HG03045 (cell line): Measurements from ENCODE around the gene FOXF2.

ENCODE experiments used
- ATAC-seq: cut with Tn5 transposase; IDR thresholded peaks from one replicate; pipeline ENCODE4 v1.9.1; 2021; ENCODE audit warnings: mild to moderate bottlenecking, moderate library complexity; ENCODE audit not compliant: unreplicated experiment

FOXF2 gene

DNA sequence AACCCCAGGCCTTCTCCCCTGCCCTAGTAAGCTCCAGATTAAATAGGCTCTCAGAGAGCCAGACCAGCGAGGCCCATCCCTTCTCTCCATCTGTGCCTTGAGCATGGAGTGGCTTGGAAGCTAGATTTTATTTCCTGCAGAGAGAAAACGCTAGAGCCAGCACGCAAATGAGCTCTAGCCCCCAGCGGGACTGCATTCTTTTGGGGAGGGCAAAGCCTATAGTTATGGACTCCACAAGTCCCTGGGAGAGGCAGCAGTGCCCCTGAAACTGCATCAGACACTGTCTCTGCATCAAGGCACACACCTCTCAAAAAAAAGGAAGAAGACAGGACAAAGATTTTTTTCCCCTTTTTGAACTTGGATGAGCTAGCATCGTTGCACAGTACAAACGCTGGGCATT lies 15.8 kb downstream of the FOXF2 start:
- no peak for ATAC-seq

DNA sequence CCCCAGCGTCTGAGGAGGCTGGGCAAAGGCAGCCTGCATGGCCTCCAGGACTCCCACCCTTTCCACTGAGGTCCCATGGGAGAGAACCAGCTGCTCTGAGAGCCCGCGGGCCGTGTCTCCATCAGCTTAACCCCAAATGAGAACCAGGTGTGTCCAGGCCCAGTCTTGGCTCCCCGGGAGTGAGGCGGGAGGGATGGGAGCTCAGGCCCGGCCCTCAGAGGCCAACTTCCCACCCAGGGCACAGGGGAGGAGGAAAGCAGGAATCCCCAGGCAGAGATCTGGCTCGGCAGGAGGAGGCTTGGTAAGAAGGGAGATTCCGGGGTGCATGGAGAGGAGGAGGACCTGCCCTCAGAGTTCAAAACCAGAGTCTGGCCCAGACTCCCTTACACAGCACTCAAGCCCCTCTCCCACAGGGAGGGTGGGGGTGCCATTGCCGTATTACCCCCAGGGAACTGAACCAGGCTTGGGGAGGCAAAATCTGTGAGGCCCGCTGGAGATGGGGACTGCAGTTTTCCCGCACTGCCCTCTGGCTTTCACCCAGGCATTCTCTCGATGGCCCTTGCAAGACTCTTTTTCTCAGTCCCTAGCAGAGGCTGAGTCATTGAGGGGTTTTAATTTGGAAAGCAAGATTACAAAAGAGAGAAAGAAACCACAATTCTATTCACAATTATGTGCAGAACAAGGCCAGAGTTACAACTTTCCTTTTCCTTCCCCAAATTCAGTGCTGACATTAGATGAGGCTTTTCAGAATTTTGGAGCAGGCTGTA lies 17.1 kb downstream of the FOXF2 start:
- ATAC-seq = no peak

DNA sequence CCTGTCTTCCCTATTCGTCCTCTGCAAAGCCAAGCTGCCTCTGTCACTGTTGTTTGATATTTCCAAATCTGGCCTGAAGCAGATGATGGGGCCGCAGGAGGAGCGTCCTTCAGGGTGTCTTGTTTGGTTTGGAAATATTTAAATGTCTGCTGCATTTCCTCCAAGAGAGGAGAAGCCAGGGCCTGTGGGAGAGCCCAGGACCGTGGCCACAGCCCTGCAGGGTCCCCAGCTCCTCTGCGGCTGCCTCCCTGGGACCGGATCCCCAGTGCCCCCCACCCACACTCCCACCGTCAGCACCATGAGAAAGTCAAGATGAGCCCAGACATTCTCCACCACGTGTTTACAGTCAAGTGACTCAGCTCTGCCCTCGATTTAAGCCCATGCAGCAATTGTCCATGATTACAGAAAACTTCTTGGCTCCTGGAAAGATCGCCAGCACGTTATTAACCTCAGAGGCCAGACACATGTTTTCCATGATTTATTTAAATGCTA lies 18.2 kb downstream of the FOXF2 start:
- no peak for ATAC-seq

DNA sequence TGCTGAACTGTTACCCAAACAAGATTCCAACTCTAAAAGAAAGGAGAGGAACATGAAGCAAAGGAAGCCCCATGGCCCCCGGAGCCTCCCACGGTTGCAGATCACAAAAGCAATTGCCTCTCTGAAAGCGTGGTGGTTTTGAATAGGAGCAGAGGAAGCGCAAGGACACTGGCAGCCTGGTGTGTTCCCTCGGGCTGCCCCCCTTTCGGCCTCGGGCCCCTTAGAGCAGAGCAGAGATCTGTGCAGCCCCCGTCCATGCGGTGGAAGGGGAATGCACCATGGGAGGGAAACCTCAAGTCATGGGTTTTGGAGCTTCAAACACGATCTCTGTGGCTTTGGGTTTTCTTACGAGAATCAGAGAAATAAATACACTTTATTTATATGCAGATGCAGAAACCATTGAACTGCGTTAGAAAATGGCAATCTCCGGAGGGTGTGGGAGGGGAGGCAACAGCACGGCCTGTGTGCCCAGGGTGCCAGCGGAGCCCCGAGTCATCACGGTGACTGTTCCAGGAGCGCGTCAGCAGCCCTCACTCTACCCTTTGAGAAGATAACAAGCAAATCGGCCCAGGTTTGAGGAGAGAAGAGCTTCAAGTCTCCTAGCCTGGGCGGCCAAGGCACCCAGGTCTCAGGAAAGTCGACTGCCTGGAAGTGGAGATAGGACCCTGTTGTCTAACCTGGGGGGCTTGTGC lies 20.5 kb downstream of the FOXF2 start:
- no peak for ATAC-seq

DNA sequence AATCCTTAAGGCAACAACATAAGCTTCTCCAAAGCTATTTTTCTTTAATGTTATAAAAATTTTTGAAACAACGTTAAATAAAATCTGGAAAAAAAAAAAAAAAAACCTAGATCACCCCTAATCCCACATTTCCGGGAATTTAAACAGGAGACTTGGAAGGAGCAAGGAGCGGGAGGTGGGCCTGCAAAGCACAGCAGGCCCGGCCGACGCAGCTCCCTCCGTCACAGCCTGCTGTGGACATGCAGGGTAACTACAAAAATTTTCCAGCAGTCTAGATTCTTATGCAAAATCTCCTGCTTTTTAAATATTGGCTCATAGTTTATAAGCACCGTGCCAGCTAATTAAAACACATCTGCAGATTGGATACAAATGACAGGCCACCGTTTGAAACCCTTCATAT lies 23.5 kb downstream of the FOXF2 start:
- no peak for ATAC-seq

DNA sequence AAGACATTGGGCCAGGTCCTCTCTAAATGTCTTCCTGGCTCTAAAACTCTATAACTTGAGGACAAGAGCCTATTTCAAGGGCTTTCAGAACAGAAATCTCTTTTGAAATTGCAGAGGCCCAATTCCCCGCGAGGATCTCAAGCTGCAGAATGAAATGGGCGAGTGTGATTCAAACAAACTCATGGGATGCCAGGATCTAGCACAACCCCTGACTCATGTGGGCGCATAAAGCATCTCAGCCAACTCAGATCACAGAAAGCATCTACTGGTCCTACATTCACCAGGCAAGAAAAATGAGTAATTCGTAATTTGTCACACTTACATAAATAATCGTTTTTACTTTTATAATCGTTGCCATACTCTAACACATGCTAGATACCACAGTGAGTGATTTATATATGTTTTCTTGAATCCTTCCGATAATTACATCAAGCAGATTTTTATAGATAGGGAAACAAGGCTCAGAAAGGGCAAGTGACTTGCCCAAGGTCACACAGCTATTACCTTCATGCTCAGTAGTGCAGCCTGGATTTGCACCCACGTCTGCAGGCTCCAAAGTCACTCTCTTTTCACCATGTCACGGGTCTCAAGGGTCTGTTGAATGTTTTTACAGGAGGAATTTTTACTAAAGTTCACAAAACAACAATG lies 26.2 kb downstream of the FOXF2 start:
- no peak for ATAC-seq

DNA sequence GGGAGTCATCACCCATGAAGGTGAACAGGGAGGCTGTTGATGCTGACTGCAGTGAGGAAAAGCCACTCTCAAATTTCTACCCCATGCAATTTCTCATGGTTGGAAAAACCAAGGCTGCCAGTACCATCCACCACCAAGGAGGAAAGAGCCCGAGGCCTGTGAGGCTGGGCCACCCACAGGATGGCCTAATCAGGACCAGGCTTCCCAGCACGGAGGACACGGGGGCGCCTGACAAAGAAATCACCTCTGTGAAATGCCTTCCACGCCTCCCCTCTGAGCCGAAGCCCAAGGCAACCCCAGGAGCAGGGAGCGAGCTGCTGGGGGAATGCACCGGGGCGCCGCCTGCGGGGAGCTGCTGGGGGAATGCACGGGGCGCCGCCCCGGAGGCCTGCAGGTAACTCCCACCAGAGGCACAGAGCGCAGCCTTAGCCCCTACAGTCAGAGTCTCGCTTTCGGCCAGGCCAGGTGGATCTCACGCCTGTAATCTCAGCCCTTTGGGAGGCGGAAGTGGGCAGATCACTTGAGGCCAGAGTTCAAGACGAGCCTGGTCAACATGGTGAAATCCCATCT lies 26.9 kb downstream of the FOXF2 start:
- no peak for ATAC-seq

DNA sequence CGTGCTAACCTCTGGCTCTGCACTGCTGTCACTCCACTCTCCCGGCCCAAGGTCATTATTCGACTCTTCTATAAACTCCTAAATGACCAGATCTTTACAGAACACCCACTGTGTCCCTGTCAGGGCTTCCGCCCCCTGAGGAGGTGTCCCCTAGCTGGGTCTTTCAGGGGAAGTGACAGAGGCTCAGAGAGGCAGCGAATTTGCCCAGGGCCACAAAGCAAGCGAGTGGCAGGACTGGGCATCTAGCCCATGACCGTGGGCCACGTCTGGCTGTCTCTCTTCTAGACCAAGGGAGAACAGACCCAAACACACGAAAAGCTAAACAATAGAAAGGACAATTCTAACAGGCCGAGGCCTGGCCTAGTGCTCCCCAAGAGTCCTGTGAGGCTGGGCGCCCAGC lies 27.4 kb downstream of the FOXF2 start:
- ATAC-seq = no peak

DNA sequence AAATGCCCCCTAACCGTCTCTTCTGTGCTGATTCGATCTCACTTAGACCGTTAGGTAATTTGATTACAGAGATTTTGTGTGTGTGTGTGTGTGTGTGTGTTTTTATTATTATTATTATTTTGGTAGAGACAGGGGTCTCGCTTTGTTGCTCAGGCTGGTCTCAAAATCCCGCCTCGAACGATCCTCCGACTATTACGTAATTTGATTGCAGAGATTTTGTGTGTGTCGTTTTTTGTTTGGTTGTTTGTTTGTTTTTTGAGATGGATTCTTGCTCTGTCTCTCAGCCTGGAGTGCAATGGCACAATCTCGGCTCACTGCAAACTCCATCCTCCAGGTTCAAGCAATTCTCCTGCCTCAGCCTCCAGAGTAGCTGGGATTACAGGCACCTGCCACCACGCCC lies 28.3 kb downstream of the FOXF2 start:
- ATAC-seq = no peak

DNA sequence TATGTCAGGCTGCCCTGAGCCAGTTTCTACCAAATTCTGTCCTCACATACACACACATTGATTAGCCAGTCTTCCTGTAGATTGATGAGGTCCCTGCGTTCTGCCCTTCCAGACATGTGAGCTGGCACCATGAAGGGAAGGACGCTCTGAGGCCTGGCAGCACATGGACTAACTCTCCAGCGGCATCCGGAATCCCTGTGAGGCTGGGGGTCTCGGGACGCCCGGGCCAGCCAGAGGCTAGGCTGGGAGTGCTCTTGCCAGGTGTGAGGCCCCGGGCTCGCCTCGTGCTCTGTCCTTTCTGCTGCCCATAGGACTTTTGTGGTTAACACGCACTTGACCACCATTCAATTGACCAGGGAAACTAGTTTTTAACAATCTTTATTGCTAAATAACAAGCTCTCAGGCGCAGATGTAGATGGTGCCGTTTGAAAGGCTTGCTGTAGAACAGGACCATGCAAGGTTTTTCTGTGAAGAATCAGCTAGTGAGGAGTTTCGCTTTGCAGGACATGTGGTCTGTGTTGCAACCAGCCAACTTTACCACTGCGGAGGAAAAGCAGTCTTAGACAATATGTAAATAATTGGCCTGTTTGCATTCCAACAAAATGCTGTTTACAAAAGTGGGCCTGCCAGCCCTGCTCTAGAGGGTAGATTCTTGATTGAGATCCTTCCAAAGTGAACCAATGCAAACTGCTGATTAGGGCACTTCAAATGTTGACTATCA lies 29.3 kb downstream of the FOXF2 start:
- no peak for ATAC-seq

DNA sequence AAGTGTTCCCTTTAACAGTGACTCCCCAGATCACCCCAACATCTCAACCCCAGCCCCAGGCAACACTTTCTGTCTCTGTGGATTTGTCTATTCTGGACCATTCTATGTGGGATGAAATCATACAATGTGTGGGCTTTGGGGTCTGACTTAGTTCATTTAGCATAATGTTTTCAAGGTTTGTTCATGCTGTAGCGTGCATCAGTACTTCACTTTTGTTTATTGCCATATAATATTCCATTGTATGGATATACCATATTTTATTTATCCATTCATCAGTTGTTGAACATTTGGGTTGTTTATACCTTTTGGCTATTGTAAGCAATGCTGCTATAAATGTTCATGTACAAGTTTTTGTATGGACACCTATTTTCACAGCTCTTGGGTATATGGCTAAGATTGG lies 31.0 kb downstream of the FOXF2 start:
- ATAC-seq = no peak

DNA sequence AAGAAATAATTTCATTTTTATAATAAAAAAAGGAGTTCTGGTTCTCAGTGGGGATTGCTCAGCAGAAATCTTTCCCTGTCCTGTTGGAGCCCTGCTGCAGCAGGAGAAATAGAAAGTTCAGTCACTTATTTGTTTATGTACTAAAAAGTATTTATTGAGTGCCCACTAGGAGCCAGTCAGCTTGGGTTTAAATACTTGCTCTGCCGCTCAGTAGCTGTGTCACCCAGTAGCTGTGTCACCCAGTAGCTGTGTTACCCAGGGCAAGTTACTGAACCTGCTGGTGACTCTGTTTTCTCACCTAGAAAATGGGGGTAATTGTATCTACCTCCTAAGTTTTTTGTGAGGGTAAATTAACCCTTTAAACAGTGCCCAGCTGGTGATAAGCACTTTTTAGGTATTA lies 32.9 kb downstream of the FOXF2 start:
- no peak for ATAC-seq

DNA sequence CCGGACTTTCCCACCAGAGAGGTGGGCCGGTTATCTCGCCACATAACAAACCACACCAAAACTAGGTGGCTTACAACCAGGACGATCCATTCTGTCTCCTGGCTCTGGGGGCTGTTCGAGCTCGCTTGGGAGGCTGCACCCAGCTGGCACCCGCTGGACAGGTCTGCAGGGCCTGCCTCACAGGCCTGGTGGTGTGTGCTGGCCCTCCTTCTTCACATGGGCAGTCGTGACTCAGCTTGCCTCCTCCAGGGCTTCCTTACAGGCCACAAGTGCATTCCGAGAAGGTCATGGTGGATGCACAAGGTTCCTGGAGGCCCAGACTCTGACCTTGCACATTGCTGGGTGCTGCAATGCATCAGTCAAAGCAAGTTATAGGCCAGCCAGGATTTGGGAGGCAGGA lies 34.2 kb downstream of the FOXF2 start:
- no peak for ATAC-seq

DNA sequence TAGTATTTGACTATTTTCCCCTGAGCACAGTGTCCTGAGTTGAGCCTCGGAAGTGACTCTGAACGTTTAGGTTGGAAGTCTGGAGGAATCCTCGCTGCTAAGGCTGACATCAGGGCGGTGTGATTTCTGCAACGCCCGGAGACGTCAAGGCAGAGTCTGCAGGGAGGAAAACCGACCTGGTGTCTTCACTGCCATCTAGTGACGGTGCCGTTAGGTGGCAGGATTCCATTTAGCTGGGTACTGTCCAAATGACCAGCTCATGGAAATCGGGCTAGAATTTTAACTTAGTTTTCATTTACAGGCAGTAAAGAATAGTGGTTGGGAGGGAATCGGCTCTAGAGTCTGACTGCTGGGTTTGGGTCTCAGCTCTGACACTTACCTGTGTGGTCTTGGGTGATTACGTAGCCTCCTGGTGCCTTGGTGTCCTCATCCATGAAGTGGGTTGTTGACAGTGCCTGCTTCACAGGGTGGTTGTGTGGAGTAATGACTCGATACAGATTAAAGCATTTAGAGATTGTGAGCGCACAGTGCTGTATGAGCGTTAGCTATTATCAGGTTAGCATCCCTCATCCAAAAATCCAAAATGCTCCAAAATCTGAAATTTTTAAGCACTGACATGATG lies 35.0 kb downstream of the FOXF2 start:
- no peak for ATAC-seq

DNA sequence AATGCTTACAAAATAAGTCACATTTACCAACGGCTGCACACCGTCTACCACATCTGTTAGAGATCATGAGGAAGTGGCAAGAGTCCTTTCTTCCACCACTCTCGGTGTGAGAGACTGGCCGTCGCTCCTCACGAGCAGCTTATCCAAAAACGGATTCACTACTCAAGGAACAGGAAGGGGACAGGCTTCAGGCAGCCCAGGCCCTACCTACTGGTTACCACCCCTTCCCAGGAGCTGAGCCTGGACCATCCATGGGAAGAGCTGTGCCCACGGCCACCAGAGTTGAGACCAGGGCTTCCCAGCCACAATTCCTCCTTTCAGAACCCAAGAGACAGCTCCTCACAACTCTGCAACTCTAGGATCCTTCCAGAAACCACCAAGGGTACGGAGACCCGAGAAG lies 37.0 kb downstream of the FOXF2 start:
- ATAC-seq = no peak

DNA sequence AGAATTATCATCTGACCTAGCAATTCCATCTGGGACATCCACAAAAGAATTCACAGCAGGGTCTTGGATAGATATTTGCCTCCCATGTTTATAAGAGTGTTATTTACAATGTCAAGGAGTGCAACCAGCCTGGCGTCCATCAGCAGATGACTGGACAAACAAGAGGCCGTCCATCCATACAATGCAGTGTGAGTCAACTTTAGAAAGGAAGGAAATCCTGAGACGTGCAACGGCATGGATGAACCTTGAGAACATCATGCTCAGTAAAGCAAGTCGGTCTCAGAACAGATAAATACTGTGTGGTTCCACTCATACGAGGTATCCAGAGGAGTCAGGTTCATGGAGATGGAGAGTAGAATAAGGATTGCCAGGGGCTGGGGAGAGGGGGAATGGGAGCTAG lies 46.4 kb downstream of the FOXF2 start:
- ATAC-seq = no peak

DNA sequence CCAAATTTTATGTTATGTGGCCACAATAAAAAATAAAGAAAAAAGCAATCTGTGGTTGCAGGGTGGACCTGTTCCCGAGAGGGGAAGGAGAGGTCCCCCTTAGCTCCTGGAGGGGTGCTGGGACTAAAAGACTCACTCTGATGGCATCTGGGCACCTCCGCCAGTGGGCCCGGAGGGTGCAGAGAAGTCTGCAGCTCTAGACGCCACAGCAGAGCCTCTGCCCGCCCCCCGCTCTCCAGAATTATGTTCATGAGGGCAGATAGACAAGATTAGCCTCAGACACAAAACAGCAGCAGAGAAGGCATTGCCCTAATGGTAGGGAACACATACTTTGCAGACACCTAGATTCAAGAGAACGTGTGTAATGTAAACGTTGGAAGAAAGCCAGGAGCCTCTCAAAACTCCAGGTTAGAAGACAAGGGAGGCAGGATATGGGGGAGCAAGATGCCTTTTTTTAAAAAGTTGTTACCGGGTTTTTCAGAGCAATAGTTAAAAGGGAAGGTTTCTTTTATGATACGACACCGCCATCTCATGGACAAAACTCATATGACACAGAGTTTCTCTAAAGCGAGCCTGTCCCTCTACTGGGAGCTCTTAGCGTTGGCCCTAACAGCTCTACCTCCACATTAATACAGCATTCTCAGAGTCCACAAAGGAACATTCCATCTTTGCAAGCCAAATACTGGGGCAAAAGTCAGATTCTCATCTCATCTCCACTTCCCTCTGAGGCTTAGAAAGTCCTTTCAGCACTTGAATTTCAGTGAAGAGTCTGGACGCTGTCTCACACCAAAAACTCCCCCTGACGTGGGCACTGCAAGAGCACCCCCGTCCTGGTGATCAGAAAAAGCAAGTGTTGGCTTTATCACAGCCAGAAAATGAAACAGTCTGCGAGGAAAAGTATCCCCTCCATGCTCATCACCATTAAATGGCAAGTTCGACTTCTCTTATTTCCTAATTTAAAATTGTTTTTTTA lies 47.2 kb downstream of the FOXF2 start:
- ATAC-seq = no peak

DNA sequence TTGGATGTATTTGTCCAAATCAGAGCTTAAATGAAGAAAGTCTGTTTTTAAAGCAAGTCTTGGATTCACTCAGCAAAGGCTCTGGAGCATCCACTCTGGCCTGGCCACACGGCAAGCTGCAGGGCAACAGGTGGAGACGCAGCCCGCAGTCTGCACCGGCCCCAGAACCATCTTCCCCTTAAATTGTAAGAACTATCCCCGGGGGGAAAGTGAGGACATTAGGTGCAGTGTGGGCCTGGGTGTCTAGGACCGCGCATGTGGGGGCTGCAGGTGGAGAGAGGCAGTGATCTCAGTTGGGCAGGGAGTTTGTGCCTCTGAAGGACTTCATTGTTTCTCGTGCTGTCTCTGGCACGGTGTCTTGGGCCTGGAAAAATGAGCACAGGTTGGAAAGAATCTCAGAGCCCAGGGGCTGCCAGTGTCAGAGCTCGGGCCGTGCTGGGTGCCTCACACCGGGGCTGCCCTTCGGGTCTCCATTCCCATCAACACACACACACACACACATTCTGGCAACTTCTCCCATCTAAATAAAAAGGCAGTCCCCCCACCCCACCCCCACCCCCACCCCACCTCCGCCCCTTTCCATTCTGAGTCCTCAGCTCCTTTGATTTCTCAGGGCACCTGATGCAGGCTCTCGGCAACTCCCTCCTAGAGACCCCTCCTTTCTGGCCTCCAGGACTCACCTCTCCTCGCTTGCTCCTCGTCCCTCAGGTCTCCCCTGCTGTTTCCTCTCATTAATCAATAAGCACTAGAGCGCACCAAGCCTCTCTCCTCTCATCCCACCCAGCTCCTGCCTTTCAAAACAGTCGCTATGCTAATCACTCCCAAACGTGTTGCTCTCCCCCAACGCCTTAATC lies 48.4 kb downstream of the FOXF2 start:
- no peak for ATAC-seq
